Raji (cell line): ENCODE measurements around the gene RTP3.
A peak's percentile ranks its signal among the peaks of the same experiment; 100 is the strongest.

Experiments used
- POLR2A ChIP-seq: IDR thresholded peaks from 2 replicates; pipeline ENCODE4 v1.6.1; 2011; ENCODE audit warnings: low read depth, low read length, control low read depth; ENCODE audit not compliant: insufficient read depth

Gene RTP3

GRCh38 chr3:46540550-46540949 is 42.8 kb downstream of the RTP3 start:
- no peak for TF ChIP-seq POLR2A

DNA sequence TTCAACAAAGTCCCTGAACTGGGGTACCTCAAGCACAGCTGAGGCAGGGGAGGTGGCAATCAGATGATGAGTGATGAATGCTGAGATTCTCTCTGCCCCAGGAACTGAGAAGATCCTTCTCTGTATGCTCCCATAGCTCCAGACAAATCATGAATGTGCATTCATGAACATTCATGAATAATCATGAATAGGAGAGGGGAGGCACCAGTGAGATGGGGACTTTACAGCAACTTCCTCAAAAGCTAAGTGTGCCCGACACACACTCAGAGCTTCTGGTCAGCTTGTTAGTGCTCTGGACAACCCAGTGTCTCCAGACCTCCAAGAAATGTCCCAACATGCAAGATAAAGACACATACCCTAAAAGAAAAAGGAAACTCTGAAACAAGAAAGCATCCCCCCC is 44.1 kb downstream of the RTP3 start:
- peak; percentile 49; the same call in 1 of the 2 replicates for TF ChIP-seq POLR2A

DNA sequence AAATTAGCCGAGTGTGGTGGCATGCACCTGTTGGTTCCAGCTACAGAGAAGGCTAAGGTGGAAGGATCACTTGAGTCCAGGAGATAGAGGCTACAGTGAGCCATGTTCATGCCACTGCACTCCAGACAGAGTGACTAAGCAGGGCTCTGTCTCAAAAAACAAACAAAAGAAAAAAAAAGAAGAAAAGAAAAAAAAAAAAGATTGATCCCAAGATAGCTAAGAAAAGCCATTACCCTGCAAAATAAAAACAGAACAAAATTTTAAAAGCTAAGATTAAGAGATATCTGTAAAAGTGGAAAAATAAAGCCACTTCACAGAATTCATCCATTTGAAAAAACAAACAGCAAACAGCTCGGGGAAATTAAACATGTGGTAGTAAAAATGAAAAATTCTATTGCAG is 44.6 kb downstream of the RTP3 start:
- no peak for TF ChIP-seq POLR2A

DNA sequence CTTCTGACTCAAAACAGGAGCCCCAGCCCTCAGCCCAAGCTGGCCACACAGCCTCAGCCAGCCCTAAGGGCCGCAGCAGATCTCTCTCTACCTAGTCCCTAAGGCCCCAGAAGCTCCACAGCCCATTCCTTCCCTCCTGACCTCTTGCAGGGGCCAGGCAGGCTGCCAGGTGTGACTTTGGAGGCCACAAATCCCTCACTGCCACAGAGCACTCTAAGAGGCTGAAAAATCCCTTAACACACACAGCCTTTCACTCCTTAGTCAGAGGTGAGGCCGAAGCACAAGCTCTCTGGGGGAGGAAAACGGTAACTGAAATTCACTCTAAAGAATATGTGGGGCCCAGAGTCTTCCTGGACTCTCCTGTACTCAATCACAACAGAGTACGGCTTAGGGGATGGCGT is 45.0 kb downstream of the RTP3 start:
- no peak for TF ChIP-seq POLR2A

- no peak for TF ChIP-seq POLR2A
Measured at GRCh38 chr3:46544771-46545503, 47.2 kb downstream of the RTP3 start.

GRCh38 chr3:46545818-46546630 is 48.2 kb downstream of the RTP3 start:
- TF ChIP-seq POLR2A = peak; percentile 36; the same call in 1 of the 2 replicates

GRCh38 chr3:46546896-46547440 is 49.2 kb downstream of the RTP3 start:
- peak; percentile 43; the same call in 1 of the 2 replicates for TF ChIP-seq POLR2A

GRCh38 chr3:46549408-46549904 is 51.7 kb downstream of the RTP3 start:
- no peak for TF ChIP-seq POLR2A

- no peak for TF ChIP-seq POLR2A
Measured at GRCh38 chr3:46549989-46550388, 52.2 kb downstream of the RTP3 start.
